HUES48 (cell line): ENCODE data around the gene TRIM74.
A peak's percentile ranks its signal among the peaks of the same experiment; 100 is the strongest.
"Not testable (repeated sequence)": the region's sequence is repeated elsewhere in the genome, so short reads cannot be mapped to it uniquely, and the experiment has no call there.

Source experiments
- H3K27ac ChIP-seq: one replicate; pipeline ENCODE4 v1.7.0; 2013; ENCODE audit warnings: low read depth, low read length, inconsistent platforms
- H3K27me3 ChIP-seq: 2 replicates; pipeline ENCODE4 v1.6.1; 2013; ENCODE audit warnings: mild to moderate bottlenecking, low read length; ENCODE audit not compliant: control insufficient read depth, insufficient read depth
- H3K36me3 ChIP-seq: 2 replicates; pipeline ENCODE4 v1.6.1; 2013; ENCODE audit warnings: low read length; ENCODE audit not compliant: control insufficient read depth, insufficient read depth
- H3K4me1 ChIP-seq: 2 replicates; pipeline ENCODE4 v1.6.1; 2013; ENCODE audit warnings: mild to moderate bottlenecking, low read length; ENCODE audit not compliant: control insufficient read depth, insufficient read depth
- H3K4me3 ChIP-seq: 2 replicates; pipeline ENCODE4 v1.5.1; 2013; ENCODE audit warnings: mild to moderate bottlenecking, low read depth, low read length
- H3K9ac ChIP-seq: 2 replicates; pipeline ENCODE4 v1.6.1; 2013; ENCODE audit warnings: mild to moderate bottlenecking, low read depth, low read length, moderate library complexity
- H3K9me3 ChIP-seq: 2 replicates; pipeline ENCODE4 v1.6.1; 2013; ENCODE audit warnings: low read length; ENCODE audit not compliant: control insufficient read depth, insufficient read depth

The TRIM74 gene

DNA sequence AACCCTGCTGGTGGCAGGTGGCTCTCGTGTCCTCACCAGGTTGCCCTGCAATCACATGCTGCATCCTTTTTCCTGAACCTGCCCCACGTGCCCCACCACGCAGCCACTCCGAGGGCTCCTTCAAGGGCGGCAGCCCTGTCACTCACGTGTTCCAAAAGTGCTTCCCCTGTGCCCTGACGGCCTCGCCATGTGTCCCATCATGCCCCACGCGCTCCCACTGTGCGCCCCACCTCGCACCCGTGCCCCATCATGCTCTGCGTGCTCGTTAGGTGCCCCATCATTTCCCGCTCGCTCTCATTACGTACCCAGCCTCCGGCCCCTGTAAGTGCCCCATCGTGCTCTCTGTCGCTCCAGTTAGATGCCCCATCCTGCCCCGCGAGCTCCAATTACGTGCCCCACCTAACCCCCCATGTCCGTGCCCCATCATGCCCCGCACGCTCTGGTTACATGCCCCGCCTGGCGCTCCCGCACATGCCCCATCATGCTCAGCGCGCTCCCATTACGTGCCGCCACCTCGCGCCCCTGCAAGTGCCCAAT lies at the start of gene TRIM74:
Gene TRIM74 (minus strand): TSS at position 487 of the 537 bp plus-strand sequence. CDS start 3,309 bp downstream, outside the sequence.
- H3K4me3 ChIP-seq, H3K27me3 ChIP-seq, H3K27ac ChIP-seq, H3K4me1 ChIP-seq, H3K36me3 ChIP-seq, H3K9me3 ChIP-seq, H3K9ac ChIP-seq: not testable (repeated sequence)

DNA sequence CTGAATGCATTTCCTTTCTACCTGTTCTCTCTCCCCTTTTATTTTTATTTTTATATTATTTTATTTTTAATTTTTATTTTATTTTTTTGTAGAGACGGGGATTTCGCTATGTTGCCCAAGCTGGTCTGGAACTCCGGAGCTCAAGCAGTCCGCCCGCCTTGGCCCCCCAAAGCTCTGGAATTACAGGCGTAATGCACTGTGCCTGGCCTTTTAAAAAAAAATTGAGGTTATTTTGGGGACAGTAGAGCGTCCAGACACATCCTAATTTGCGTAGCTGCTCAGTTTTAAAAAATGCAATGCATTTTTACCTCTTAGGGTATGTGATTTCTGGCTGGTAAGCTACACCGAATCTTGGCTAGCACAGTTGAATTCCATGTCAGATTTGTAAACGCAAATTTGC lies 37.2 kb upstream of the TRIM74 start:
- not testable (repeated sequence) for H3K27ac ChIP-seq, H3K4me1 ChIP-seq

DNA sequence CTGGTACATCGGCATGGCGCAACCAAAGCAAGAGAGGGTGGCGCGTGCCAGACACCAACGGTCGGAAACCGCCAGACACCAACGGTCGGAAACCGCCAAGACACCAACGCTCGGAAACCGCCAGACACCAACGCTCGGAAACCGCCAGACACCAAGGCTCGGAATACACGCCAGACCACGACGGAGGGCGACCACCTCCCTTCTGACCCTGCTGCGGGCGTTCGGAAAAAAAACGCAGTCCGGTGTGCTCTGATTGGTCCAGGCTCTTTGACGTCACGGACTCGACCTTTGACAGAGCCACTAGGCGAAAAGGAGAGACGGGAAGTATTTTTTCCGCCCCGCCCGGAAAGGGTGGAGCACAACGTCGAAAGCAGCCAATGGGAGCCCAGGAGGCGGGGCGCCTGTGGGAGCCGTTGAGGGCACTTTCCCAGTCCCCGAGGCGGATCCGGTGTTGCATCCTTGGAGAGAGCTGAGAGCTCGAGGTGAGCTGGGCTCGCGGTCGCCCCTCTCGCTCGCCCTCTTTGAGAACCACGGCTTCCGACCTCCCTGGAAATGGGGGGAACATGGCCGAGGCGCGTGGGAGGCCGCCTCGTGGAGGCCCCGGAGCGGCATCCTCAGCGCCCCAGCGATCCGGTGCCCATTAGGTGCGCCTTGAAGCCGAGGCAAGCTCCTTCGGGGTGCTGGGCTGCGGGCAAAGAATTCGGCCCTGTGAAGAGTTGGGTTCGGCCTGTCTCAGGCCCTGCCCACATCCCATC lies 36.6 kb upstream of the TRIM74 start:
- H3K27me3 ChIP-seq, H3K36me3 ChIP-seq, H3K4me1 ChIP-seq, H3K9me3 ChIP-seq: not testable (repeated sequence)
- H3K9ac ChIP-seq: peak overlapping the region; percentile 76
- peak overlapping the region; percentile 70 for H3K4me3 ChIP-seq
- H3K27ac ChIP-seq: peak overlapping the region; percentile 88

More for the DNA sequence above, 37.2 kb upstream of the TRIM74 start:
- not testable (repeated sequence) for H3K27me3 ChIP-seq, H3K9me3 ChIP-seq, H3K36me3 ChIP-seq, H3K9ac ChIP-seq
- H3K4me3 ChIP-seq: peak overlapping the region; percentile 54

DNA sequence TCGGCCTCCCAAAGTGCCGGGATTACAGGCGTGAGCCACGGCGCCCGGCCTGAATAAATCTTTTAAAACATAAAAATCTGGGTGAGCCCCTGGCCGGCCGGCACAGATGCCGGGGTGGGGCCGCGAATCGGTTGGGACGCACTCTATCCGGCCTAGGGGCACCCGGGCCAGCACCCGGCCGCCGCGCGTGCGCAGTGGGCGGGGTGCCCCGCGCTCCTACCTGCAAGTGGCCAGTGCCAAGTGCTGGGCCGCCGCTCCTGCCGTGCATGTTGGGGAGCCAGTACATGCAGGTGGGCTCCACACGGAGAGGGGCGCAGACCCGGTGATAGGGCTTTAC lies 36.1 kb upstream of the TRIM74 start:
- Histone ChIP-seq H3K9ac (peak overlapping the region; percentile 76), H3K27ac (peak overlapping the region; percentile 88)

DNA sequence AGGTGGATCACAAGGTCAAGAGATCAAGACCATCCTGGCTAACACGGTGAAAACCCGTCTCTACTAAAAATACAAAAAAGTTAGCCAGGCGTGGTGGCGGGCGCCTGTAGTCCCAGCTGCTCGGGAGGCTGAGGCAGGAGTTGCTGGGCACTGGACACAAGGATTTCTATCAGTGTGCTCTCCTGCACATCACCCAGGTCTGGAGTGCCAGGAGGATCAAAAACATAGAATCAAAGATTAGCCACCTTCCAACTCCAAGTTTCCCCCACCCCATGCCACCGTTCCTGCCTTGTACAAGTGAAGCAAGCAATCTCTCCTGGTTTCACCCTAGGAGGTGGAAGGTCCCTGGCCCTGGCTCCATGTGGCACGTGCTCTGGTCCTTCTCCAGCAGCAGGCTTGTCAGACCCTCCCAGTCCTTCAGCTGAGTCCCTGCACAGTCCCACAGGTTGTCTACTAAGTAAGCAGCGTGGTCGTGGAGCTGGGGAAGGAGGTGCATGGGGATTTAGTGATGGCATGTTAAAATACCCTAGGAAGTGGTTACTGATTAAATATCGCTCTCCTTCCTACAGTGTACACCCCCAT lies 28.7 kb upstream of the TRIM74 start:
- H3K9me3 ChIP-seq, H3K36me3 ChIP-seq, H3K4me1 ChIP-seq, H3K27ac ChIP-seq, H3K4me3 ChIP-seq, H3K27me3 ChIP-seq, H3K9ac ChIP-seq: not testable (repeated sequence)

More for the DNA sequence above, 36.1 kb upstream of the TRIM74 start:
- not testable (repeated sequence) for H3K4me1 ChIP-seq, H3K36me3 ChIP-seq, H3K27me3 ChIP-seq, H3K9me3 ChIP-seq
- peak overlapping the region; percentile 70 for H3K4me3 ChIP-seq

DNA sequence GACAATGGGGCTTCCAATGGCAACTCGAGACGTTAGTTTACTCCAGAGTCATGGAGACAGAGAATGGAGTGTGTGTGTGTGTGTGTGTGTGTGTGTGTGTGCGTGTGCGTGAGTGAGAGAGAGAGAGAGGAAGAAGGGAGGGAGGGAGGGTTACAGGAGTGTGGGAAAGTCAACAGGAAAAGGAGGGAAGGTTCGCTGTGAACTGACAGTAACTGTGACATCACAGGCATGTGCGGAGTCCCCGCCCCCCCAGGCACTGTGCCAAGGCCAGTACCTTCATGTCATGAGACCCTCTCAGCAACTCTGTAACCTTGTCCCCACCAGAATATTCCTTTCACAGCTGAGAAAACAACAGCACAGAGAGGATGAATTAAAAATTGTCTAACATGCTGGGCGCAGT lies 28.2 kb upstream of the TRIM74 start:
- H3K4me1 ChIP-seq, H3K27ac ChIP-seq, H3K36me3 ChIP-seq, H3K9ac ChIP-seq, H3K9me3 ChIP-seq, H3K27me3 ChIP-seq, H3K4me3 ChIP-seq: not testable (repeated sequence)

DNA sequence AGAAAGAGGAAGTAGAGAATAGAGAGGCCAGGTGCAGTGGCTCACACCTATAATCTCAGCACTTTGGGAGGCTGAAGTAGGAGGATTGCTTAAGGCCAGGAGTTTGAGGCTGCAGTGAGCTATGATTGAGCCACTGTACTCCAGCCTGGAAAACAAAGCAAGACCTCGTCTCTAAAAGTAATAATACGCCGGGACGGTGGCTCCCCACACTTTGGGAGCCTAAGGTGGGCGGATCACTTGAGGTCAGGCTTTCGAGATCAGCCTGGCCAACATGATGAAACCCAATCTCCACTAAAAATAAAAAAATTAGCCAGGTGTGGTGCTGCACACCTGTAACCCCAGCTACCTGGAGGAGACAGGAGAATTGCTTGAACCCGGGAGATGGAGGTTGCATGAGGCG lies 26.2 kb upstream of the TRIM74 start:
- H3K36me3 ChIP-seq, H3K4me3 ChIP-seq, H3K9me3 ChIP-seq, H3K9ac ChIP-seq, H3K27ac ChIP-seq, H3K27me3 ChIP-seq, H3K4me1 ChIP-seq: not testable (repeated sequence)

DNA sequence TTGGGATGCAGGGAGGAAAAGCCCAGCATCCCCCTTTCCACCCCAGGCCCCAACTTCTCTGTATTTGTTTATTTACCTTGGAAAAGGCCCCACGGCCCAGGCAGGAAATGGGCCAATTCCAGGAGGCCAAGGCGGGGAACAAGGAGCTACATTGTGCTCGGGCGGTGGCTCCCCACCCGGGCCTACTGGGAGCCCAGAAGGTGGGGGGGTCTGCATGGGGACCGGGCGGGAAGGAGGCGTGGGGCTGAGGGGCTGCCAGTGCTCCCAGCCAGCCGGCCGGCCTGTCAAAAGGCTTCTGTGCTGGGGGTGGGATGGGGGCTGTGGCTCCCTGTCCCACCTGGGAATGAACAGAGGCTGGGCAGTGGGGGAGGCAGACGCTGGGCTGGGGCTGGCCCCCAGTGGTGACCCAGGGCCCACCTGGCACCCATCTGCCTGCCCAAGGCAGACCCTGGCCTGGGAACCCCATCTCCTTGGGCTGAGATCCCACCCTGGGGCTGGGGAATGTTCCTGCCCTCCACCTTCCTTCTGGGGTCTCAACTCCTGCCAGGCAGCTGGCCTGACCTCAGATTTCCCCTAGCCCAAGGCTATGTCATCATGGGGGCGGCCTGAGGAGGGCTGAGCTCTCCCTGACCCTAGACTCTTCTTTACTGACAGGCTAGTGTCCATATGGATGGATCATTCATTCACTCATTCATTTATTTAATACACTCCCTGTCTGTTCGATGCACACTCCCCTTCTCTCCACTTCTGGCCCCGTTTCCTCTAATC lies 21.1 kb upstream of the TRIM74 start:
- not testable (repeated sequence) for H3K4me1 ChIP-seq, H3K36me3 ChIP-seq, H3K27ac ChIP-seq, H3K9me3 ChIP-seq, H3K4me3 ChIP-seq, H3K27me3 ChIP-seq, H3K9ac ChIP-seq

DNA sequence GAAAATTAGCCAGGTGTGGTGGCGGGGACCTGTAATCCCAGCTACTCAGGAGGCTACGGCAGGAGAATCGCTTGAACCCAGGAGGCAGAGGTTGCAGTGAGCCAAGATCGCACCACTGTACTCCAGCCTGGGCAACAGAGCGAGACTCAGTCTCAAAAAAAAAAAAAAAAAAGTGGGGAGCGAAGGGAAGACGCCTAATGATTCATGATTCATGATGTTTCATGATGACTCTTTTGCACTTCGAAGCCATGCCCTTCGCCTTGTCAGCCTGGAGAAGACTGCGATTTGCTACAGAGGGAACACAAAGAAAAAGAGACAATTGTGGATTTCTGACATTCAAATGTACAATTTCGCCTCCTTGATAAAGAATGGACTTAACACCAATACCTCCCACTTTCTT lies 12.8 kb upstream of the TRIM74 start:
- H3K36me3 ChIP-seq, H3K27me3 ChIP-seq, H3K27ac ChIP-seq, H3K9me3 ChIP-seq, H3K4me1 ChIP-seq, H3K9ac ChIP-seq, H3K4me3 ChIP-seq: not testable (repeated sequence)

DNA sequence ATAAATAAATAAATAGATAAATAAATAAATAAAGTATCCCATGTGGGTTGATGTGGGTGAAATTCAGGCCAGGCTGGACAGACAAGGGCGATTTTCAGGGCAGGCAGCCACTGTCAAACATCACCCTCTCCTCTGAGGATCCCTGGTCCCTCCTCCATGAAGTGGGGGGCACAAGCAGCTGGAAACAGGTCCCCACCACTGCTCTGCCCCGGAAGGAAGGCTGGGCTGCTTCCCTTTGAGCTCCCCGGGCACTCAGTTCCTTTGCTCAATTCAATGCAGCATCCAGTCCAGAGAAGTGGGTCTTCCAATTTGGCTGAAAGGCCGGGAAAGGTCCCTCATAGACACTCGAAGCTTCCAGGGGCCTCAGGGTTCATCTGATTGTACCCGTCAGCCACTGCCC lies 11.1 kb upstream of the TRIM74 start:
- not testable (repeated sequence) for H3K27ac ChIP-seq, H3K27me3 ChIP-seq, H3K4me3 ChIP-seq, H3K9me3 ChIP-seq, H3K4me1 ChIP-seq, H3K36me3 ChIP-seq, H3K9ac ChIP-seq

DNA sequence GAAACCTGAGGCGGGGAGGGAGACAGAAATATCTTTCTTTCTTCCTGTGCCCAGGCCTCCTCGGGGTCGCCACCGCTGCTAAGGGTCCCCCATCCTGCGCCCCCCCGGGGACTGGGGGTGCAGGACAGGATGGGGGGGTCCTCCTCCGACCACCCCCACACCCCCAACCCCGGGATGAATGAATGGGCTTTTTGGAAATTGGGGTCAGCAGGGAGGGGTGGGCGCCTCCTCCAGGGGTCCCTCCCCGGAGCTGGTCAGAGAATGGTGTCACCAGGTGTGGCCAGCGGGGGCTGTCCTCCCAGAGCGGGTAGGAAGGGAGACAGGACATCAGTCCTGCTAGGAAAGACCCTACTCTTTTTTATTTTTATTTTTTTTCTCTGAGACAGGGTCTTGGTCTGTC lies 7.2 kb upstream of the TRIM74 start:
- H3K9me3 ChIP-seq, H3K4me1 ChIP-seq, H3K9ac ChIP-seq, H3K27me3 ChIP-seq, H3K4me3 ChIP-seq, H3K36me3 ChIP-seq, H3K27ac ChIP-seq: not testable (repeated sequence)
